CD4-positive, alpha-beta T cell treated with Interleukin-17A for 1 hour (primary cell): ENCODE results near the gene ZFR2.

ENCODE experiments used
- DNase-seq: peaks from one replicate; pipeline ENCODE4 v3.0.0-alpha.2; 2020

ZFR2 gene

DNA sequence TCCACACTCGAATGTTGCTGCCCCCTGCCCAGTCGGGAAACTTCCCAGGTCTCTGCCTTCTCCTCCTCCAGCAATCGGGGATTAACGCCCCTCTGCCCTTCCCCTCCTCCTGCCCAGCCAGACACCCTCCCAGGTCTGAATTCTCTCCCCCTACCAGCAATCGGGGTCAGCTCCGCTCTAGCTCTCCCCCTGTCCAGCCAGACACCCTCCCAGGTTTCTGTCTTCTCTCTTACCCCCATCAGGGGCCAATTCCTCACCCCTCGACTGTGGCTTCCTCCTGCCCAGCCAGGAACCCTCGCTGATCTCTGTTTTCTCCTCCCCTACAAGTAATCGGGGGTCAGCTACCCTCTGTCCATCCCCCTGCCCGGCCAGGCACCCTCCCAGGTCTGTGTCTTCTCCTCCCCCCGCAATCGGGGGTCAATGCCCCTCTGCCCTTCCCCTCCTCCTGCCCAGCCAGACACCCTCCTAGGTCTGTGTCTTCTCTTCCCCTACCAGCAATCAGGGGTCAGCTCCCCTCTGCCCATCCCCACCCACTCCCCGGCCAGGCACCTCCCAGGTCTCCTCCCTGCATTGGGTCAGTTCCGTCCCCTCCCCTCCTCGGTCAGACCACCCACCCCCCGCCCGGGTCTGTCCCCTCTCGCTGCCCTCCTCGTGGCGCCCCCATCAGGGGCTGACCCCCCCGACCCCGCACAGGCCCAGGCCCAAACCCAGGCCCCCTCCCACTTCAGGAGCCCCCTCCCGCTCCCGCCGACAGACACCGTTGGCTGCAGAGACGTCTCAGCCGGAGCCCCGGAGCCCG, 668 bp downstream of the ZFR2 start:
- DNase-seq, result no peak

DNA sequence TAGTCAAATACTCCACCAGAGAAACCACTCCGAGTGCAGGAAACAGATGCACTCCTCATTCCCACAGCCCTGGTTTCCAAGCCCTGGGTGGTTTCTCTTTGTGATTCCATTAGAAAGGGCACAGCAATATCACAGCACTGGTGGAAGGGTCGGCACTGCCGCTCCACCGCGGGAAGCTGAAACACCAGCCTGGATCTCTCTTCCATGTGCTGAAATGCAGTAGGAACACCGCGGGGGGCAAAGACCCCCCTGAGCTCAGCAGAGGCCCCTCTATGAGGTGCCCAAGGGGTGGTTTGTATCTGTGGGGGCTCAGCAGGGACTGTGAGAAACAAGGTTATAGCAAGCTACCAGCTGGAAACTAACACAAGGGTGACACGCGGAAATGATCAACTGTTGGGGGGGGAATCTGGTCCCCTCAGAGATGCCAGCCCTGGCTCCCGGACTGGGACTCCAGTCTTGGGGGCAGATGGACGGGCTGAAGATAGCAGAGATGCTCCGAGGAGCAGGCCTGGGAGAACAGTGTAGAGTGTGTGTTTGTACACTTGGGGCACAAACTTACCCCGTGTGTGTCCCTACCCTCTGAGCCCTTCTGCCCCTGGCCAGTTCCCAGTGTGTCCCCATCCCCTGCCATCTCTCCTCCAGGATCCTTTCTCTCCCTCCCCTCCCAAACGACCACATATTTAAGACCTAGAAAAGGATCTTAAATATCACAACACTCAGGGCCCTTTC, 1.8 kb downstream of the ZFR2 start:
- DNase-seq, result no peak

DNA sequence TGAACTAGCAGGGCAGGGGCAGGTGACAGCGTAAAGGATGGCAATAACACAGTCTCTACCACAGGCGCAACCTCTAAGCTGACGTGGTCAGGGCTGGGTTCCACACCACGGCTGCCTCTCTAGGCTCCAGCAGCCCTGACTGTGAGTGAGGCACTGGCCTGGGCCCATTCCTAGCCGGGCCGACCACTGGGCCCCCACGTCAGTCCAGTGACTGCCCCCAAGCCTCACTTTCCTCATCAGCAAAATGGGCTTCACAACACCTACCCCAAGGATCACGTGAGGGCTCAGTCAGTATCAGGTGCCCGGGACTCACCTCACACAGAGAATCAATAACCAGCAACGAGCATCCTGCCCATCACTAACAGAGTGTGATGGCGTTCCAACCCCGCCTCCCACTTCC, 5.2 kb downstream of the ZFR2 start:
- DNase-seq, result no peak

DNA sequence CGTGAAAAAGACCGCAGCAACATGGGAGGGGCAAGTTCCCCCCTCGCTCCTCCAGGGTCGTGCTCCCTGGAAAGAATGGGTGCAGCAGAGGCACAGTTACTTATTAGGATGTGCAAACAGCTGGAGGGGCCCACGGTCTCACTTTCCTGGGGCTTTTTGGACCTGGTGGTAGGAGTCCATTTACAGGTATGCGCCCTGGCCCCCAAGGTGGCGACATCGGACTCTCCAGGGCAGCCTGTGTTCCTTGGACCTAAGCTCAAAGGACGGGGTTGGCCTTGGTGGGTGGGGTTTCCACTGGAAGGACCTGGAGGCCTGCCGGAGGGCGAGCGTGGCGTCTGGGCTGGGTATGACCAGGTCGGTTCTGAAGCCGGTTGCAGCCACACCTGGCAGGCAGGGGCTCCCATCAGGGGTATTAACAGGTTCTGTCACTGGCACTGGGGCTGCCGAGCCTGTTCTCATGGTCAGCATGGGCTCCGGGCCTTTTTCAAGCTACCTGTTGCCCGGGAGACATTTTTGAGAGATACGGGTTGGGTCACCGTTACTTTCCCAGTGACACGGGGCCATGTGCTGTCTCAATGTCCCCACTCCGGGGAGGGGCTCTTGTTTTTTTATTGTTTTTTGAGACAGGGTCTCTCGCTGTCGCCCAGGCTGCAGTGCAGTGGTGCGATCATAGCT, 5.9 kb downstream of the ZFR2 start:
- DNase-seq, result no peak

DNA sequence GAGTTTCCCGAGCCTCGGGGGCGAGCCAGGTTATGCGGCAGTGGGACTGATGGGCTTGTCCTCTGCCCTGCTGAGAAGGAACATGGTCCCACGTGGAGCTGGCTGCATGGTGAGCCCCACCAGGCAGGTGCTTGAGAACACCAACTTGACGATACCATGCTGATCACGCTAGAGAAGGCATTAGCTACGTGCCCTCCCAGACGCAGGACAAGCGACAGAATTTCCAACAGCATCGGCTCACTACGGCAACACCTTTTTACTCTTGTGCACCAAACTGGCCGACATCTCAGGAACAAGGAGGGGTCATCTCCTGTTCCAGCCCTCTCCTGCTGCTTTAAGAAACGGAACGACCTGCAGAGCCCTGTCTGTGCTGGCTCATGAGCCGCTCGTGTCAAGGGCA, 8.3 kb downstream of the ZFR2 start:
- DNase-seq, result no peak

DNA sequence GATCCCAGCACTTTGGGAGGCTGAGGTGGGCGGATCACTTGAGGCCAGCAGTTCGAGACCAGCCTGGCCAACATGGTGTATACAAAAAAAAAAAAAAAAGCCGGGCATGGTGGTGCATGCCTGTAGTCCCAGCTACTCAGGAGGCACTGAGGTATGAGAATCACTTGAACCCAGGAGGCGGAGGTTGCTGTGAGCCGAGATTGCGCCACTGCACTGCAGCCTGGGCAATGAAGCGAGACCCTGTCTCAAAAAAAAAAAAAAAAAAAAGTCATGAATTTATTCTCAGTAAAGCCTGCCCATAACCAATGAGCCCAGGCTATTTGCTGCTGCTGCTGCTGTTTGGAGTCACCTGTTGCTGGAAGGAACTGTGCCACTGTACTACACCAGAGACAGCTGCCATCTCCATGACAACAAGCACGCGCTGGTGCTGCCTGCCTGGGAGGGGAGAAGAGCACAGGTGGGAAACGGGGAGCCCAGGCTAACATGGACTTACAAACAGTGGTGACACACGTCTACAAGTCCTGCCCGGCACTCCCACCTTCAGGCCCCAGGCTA, 11.3 kb downstream of the ZFR2 start:
- no peak for DNase-seq

DNA sequence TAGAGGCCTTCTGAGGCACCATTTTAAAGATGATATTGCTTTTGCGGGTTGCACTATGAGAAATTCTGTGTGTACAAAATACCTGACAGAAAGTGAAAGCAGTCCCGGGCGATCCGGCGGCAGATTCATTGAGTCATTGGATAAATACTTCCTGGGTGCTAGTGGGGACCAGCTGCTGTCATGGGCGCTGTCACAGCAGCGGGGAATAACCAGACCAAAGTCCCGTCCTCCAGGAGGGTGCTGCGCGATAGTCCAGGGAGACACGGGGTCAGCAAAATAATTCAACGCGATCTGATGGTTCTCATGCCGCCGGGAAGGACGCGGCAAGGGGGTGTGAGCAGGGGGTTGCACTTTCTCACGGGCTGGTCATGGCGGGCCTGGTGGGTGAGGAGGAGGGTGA, 13.5 kb downstream of the ZFR2 start:
- DNase-seq, result no peak

DNA sequence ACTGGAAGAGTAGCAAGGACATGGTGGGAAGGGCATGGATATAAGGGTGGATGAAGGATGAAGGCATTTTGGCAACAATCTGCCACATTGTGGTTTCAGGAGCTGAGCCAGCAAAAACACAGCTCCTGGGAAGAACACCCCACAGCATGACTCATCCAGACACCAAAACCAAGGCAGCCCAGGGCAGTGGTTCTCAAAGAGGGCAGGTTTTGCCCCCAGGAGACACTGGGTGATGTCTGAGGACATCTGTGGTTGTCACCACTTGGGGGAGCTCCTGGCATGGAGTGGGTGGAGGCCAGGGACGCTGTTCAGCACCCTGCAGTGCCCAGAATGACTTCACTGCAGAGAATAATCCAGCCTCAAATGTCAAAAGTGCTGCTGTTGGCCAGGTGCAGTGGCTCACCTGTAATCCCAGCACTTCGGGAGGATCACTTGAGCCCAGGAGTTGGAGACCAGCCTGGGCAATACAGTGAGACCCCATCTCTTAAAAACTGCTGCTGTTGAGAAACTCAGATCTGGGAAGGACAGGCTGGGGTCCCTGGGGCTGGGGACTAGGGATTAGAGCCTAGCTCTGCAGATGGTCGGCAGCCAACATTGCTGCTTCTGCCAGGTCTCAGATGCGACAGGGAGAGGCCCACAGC, 16.1 kb downstream of the ZFR2 start:
- peak; percentile 53 for DNase-seq

DNA sequence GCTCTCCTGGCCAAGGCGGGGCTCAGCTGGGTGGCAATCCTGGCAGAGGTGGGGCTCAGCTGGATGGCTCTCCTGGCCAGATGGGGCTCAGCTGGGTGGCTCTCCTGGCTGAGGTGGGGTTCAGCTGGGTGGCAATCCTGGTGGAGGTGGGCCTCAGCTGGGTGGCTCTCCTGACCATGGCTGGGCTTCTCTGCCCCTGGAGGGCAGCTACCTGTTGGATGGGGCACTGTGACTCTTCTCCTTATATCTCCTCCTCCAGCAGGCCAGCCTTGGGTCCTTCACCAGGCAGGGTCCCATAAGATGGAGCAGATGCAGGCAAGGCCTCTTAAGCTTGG, 16.7 kb downstream of the ZFR2 start:
- DNase-seq, result no peak

DNA sequence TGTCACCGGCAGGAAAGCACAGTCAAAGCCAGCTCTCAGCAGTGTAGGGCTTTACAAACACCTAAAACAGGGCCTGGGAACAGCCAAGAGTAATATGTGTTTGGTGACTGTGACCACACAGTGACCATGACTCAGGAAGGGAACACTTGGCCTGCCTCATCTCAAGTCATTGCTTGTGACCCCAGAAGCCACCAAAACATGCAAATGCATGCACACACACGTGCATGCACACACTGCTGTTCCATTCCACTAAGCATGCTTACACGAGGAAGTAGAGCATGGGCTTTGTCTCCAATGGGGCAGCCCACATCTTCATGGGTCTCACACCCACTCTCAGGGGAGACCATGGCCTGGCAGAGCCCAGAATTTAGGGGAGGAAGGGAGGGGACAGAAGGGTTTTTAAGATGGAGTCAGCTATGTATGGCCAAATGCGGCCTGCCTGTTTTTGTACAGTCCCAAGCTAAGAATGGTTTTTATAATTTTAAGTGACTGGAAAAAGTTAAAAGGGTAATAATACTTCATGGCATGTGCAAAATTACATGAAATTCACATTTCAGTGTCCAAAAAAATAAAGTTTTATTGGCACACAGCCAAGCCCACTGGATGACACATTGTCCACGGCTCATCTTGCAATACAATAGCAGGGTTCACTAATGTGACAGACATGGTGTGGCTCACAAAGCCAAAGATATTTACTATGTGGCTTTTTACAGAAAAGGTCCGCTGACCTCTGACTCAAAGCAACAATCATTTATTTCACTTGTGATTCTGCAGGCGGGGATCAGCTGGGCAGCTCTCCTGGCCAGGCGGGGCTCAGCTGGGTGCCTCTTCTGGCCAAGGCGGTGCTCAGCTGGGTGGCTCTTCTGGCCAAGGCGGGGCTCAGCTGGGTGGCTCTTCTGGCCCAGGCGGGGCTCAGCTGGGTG, 17.3 kb downstream of the ZFR2 start:
- no peak for DNase-seq

DNA sequence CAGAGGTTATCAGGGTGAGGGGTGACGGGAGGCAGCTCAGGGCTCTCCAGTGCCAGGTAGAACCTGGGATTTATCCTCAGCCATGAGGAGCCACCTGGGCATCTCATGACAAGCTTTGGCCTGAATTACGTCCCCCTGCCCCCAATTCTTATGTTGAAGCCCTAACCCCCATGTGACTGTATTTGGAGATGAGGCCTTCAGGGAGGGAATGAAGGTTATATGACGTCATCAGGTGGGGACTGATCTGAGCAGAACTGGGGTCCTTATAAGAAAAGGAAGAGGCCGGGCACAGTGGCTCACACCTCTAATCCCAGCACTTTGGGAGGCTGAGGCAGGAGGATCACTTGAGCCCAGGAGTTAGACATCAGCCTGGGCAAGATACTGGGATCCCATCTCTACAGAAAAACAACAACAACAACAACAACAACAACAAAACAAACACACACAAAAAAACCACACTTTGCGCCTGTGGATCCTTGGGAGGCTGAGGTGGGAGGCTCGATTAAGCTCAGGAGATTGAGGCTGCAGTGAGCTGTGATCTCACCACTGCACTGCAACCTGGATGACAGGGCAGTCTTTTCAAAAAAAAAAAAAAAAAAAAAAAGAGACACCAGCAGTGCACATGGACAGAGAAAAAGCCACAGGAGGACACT, 18.4 kb downstream of the ZFR2 start:
- DNase-seq, result no peak

DNA sequence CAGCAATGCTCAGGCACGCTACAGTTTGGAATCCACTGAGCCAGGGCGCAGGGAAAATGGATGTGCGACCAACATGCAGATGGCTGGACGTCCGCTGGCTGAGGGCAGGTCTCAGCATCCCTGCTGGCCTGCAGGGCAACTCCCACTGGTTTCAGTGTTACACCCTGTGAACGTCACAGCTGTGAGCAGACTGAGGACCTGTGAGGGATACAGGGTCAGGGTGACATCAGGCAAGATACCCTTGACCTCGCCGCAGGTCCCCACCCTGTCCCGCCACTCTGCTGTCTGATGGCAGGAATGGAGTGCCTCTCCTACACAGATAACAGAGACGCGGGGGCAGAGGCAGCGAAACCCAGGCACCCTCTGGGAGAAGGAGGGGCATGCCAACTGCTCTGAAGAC, 19.1 kb downstream of the ZFR2 start:
- no peak for DNase-seq

DNA sequence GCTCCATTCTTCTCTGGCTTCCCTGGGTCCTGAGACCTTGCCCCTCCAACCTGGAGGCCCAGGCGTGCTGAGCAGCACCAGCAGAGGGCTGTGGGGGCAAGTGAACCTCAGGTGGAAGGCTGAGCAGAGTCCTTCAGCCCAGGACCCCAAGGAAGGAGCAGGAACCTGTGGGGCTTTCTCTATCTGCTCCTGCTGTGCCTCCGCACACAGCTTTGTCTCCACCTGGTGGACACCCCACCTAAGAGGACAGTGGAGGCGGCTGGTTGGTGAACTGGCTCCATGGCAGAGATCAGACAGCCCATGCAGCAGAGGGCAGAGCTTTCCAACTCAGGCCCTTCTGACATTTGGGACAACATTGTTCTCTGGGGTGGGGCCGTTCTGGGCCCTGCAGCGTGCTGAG, 19.7 kb downstream of the ZFR2 start:
- DNase-seq, result peak; percentile 50

DNA sequence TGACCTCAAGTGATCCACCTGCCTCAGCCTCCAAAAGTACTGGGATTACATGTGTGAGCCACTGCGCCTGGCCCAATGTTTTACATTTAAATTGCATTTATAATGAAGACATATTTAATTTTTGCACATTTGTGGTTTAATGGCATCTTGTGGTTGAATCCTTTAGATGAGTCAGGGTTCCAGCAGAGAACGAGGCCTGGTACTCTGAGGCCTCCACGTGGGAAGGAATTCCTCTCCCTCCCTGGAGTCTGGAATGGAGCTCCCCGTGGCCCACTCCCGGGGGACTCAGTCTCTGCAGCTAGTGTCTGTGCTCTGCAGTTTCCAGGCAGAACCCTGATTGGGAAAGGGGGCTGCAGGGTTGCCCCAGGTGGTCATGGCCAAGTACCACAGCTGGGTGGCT, 24.2 kb downstream of the ZFR2 start:
- DNase-seq, result no peak

DNA sequence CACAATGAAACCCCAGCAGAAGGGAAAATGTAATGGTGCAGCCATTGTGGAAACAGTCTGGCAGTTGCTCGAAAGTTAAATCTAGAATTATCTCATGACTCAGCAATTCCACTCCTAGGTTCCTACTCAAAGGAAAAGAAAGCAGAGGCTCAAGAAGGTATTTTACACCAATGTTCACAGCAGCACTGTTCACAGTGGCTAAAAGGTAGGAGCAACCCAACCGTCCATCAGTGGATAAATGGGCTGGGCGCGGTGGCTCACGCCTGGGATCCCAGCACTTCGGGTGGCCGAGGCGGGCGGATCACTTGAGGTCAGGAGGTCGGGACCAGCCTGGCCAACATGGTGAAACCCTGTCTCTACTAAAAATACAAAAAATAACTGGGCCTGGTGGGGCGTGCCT, 25.9 kb downstream of the ZFR2 start:
- DNase-seq, result no peak

DNA sequence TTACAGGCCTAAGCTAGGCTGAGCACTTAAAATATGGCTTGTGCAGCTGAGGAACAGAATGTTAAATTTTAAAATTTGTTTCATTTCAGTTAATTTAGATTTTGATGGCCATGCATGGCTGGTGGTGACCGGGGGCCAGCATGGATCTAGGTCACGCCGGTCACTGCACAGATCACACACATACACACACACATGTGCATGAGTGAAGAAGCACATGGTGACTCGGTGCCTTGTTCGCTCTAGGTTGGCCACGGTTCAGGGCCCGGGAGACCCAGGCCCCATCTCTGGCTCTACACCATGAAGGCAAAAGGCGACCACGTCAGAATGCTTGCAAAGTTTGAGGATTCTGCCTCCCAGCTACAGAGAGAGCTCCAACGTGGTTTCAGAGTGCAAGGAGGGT, 28.0 kb downstream of the ZFR2 start:
- DNase-seq, result no peak

DNA sequence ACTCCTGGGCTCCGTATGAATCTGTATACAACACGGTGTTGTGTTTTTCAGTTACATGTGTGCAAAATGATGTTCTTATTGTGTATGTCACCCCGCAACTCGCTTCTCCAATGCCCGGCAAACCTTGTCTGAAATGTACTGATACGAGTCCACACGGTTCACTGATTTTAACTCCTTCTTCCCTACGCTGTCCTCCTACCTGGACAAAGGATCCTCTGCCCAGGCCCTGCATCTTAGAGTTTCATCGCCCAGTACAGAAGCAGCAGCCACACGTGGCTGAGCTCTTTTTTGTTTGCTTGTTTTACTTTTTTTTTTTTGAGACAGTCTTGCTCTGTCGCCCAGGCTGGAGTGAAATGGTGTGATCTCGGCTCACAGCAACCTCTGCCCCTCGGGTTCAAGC, 28.9 kb downstream of the ZFR2 start:
- DNase-seq, result no peak

DNA sequence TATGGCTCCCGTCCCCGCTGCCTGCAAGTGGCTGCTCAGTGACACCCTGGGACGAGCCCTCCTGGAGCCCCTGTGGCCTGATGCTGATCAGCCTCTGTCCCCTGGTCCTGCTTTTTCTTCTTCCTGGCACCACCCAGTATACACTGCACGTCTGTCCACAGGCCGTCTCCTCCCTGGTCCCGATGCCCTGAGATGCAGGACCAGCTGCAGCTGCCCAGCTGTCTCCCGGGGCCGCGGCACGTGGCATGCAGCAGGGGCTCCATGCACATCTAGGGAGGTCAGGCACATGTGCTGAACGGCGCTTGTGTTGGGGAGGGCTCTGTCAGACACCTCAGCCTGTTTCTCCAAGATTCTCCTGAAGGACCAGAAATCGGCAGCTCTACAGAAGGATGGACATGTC, 30.2 kb downstream of the ZFR2 start:
- DNase-seq, result no peak

DNA sequence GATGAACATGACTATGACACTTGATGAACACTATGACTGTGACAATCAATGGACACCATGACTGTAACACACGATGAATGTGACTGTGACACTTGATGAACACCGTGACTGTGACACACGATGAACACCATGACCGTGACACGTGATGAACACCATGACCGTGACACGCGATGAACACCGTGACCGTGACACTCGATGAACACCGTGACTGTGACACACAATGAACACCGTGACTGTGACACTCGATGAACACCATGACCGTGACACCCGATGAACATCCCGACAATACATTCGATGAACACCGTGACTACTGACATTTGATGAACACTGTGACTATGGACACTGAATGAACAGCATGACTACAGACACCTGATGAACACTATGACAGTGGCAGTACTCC, 30.9 kb downstream of the ZFR2 start:
- no peak for DNase-seq

DNA sequence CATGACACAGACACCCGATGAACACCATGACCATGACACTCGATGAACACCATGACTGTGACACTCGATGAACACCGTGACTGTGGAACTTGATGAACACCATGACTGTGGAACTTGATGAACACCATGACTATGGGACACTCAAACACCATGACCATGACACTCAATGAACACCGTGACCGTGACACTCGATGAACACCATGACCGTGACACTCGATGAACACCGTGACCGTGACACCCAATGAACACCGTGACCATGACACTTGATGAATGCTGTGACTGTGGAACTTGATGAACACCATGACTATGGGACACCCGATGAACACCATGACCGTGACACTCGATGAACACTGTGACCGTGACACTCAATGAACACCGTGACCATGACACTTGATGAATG, 31.5 kb downstream of the ZFR2 start:
- DNase-seq, result no peak

DNA sequence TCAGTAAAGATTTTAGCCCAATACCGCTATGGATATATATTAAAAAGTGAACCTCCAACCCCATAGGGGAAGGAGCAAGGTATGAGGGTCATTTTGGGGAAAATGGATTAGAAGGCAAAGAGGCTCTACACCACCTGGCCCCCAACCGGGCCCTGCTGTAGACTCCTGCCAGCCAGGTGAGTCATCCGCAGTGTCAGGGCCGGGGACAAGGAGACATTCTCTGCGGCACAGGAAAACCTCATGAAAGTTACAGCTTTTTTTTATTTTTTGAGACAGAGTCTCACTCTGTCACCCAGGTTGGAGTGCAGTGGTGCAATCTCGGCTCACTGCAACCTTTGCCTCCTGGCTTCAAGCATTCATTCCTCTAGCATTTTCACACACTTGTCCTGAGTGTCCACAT, 32.0 kb downstream of the ZFR2 start:
- DNase-seq, result no peak

DNA sequence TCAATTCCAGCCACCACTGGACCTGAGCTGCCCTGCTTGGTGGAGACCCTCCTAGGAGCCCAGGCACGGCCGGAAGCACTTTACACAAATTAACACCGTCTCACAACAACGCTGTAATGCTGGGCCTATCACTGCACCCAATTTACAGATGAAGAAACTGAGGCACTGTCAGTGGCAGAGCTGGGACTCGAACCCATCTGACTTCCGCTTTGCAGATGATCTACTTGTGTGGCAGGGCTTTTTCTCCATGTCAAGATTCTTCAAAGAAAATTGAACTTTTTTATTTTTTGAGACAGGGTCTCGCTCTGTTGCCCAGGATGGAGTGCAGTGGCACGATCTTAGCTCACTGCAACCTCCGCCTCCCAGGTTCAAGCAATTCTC, 33.8 kb downstream of the ZFR2 start:
- DNase-seq, result no peak
